ENCODE results near the gene TSPO.

The TSPO gene

GRCh38 chr22:43199541-43199940, 48.2 kb downstream of the TSPO start:
- DNase-seq (ENCODE audit: extremely low read depth in 1 of 2, low read depth in 1 of 2) = no peak

GRCh38 chr22:43200031-43200430, 48.7 kb downstream of the TSPO start:
- no peak for DNase-seq (ENCODE audit: extremely low read depth in 1 of 2, low read depth in 1 of 2)

- no peak for DNase-seq (ENCODE audit: extremely low read depth in 1 of 2, low read depth in 1 of 2)
Observed at GRCh38 chr22:43200555-43200954, 49.2 kb downstream of the TSPO start.

- no peak for DNase-seq (ENCODE audit: extremely low read depth in 1 of 2, low read depth in 1 of 2)
Observed at GRCh38 chr22:43201486-43202219, 50.3 kb downstream of the TSPO start.

DNA sequence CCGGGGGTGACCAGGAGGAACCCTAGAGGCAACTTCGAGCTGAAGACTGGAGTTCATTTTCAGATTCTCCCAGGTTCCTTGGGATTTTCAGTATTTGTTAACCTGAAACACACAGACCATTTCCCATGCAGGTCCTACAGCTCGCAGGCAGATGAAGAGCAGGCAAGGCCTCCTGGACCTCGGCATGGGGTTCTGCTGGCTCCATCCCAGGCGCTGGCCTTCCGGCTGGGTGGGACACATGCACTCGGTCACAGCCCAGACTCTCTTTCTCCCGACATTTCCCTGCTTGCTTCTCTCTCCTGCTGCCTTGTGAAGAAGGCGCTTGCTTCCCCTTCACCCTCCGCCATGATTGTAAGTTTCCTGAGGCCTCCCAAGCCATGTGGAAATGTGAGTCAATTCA, 51.0 kb downstream of the TSPO start:
- DNase-seq (ENCODE audit: extremely low read depth in 1 of 2, low read depth in 1 of 2) = no peak

DNA sequence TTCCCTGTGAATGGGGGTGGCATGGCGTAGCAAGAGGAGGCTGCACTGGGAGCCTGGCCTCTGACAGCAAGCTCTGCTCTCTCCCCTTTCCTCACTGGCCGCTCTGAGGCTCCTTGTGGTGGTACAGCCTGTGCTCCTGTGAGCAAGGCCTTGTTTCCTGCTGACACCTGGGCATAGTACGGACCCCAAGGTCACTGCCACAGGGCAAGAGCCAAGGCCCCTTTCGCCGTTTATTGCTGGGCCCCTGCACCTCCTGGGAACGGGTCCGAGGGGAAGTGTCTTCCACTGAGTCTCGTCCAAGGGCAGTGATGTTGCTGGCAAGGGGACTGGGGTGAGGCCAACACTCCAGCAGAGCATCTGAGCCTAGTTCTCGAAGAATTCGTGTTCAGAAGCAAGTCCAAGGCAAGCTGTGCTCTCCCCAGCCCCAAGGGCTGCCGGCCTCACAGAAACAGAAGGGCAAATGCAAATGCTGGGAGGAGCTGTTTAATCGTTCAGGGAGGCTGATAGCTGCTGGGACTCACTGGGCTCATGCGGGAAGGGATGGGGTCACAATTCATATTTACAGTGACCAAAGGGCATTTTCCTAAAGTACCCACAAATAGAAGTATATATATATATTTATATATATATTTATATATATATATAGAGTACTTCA, 51.5 kb downstream of the TSPO start:
- no peak for DNase-seq (ENCODE audit: extremely low read depth in 1 of 2, low read depth in 1 of 2)

GRCh38 chr22:43203471-43203981, 52.2 kb downstream of the TSPO start:
- DNase-seq (ENCODE audit: extremely low read depth in 1 of 2, low read depth in 1 of 2) = no peak

- DNase-seq (ENCODE audit: extremely low read depth in 1 of 2, low read depth in 1 of 2) = no peak
Observed at GRCh38 chr22:43205261-43205691, 53.9 kb downstream of the TSPO start.

DNA sequence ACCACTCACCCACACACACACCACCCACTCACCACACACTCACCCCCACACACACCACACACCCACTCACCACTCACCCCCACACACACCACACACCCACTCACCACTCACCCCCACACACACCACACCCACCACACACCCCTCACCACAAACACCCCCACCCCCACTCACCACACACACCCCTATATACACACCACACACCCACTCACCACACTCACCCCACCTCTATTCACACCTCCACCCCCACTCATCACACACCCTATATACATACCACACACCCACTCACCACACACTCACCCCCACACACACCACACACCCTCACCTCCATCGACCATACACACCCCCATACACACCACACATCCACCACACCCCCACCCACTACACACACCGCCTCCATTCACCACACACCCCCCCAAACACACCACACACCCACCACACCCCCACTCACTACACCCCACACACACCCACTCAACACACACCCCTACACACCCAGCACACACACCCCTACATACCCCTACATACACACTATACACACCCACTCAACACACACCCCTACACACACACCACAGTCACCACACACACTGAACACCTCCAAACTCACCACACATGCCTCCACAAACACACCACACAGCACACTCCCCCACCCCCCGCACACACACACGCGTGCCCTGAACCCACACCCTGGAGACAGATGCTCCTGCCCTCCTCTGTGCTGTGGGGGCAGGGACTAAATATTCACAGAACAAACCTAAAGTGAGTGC, 54.6 kb downstream of the TSPO start:
- no peak for DNase-seq (ENCODE audit: extremely low read depth in 1 of 2, low read depth in 1 of 2)

GRCh38 chr22:43206509-43207161, 55.3 kb downstream of the TSPO start:
- no peak for DNase-seq (ENCODE audit: extremely low read depth in 1 of 2, low read depth in 1 of 2)

- no peak for DNase-seq (ENCODE audit: extremely low read depth in 1 of 2, low read depth in 1 of 2)
Observed at GRCh38 chr22:43207386-43207785, 56.0 kb downstream of the TSPO start.

- no peak for DNase-seq (ENCODE audit: extremely low read depth in 1 of 2, low read depth in 1 of 2)
Observed at GRCh38 chr22:43207849-43208702, 56.7 kb downstream of the TSPO start.

GRCh38 chr22:43208703-43209522, 57.6 kb downstream of the TSPO start:
- no peak for DNase-seq (ENCODE audit: extremely low read depth in 1 of 2, low read depth in 1 of 2)

- no peak for DNase-seq (ENCODE audit: extremely low read depth in 1 of 2, low read depth in 1 of 2)
Observed at GRCh38 chr22:43209523-43209890, 58.1 kb downstream of the TSPO start.

DNA sequence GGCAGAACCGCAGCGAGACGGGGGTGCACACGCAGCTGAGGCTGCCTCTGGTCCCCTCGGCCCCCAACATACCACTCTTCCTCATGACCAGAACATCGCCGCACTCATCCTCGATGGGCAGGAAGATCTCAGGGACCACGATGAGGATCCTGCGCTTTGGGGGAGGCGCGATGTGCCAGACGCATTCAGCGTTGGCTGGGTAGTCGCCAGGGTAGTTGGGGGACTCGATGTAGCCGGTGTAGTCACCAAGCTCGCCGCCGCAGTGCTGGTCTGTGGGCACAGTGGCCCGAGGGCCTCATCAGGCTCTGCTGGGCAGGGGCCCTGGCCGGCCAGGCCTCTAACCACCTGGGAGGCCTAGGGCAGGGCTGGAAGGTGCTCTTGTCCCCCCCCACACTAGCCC, 58.6 kb downstream of the TSPO start:
- DNase-seq (ENCODE audit: extremely low read depth in 1 of 2, low read depth in 1 of 2) = no peak

DNA sequence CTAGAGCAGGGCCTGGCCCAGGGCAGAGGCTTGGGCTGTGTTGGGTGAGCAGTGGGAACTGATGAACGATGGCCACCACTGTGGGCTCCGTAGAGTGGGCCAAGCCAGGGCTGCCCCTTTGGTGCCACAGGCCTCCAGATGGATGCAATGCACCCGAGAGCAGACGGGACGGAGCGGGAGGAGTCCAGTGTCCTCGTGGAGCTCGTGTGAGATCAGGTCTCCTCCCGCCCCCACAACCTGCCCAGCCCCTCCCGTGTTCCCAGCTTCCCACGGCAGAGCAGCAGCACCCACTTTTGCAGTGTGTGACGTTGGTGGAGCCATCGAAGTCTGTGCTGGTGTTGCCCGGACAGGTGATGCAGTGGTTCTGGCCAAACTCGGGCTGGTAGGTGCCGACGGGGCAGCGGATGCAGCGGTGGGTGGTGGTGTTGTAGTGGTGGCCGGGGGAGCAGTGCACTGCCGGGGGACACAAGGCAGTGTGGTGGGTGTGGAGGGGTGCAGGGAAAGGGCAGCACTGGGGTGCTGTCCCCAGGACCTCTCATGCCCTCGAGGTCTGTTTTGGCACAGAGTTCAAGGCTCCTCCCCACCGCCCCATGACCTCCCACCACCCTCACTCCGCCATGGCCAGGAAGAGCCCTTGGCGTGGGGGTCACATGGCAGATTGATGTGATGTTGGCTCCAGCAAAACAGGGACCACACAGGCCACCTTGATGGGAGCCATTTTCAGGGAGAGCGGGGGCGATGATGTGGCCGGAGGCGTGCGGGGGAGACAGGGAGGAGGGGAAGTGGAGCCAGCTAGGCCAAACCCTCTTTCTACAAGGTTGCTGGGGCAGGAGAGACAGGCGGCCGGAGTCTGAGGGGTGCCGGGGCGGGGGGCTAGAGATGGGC, 59.5 kb downstream of the TSPO start:
- no peak for DNase-seq (ENCODE audit: extremely low read depth in 1 of 2, low read depth in 1 of 2)

- DNase-seq (ENCODE audit: extremely low read depth in 1 of 2, low read depth in 1 of 2) = no peak
Observed at GRCh38 chr22:43211941-43212433, 60.6 kb downstream of the TSPO start.

DNA sequence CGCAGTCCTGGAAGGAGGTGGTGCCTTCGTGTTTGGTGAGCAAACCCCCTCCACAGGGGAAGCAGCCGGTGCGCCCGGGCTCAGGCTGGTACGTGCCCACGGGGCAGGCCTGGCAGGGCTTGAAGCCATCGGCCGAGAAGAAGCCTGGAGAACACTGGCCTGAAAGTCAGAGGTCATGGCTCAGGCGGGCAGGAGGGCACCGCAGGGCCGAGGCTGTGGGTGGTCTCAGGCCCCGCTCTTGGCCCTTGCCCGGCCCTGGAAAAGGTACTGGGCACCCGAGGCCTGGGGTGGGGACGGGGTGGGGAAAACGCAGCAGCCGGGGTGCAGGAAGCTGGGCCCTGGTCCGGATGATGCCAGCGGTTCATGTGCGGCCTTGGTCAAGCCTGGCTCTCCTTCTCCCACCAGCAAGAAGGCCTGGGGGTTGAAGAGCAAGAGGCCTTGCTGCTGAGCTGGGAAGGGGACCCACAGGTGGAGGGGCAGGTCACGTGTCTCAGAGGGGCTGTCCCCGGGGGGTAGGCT, 61.1 kb downstream of the TSPO start:
- DNase-seq (ENCODE audit: extremely low read depth in 1 of 2, low read depth in 1 of 2) = no peak
